Neural cell (in vitro differentiated cells): ENCODE data around the gene MPPED1. TPM values are rescaled to one million over a fixed set of nuclear protein-coding genes. Genes with fewer than 3 reads are reported as not detected.

Experiments
- H2AFZ ChIP-seq: fragments of 200-600, 300-800 bp; sonication (generic), shearing (Covaris generic); 2 replicates; pipeline ENCODE4 v1.6.0; 2014; ENCODE audit warnings: low read depth, mild to moderate bottlenecking, antibody characterized with exemption, low read length, moderate library complexity
- H3F3A ChIP-seq: fragments of 200-600 bp; shearing (Covaris generic); 2 replicates; pipeline ENCODE4 v1.6.1; 2016; ENCODE audit warnings: mild to moderate bottlenecking, moderate library complexity, mixed read lengths, antibody characterized with exemption, low read length; ENCODE audit not compliant: insufficient read depth, poor library complexity, severe bottlenecking
- H3K27ac ChIP-seq: fragments of 200-600, 300-800 bp; sonication (generic), shearing (Covaris generic); 2 replicates; pipeline ENCODE4 v1.5.1; 2014; ENCODE audit warnings: mild to moderate bottlenecking, low read length, moderate library complexity
- H3K27me3 ChIP-seq: fragments of 300-800, 200-600 bp; sonication (generic), shearing (Covaris generic); 2 replicates; pipeline ENCODE4 v1.6.0; 2014; ENCODE audit warnings: mild to moderate bottlenecking, low read depth, low read length, moderate library complexity; ENCODE audit not compliant: insufficient read depth
- H3K36me3 ChIP-seq: fragments of 300-800, 200-600 bp; sonication (generic), shearing (Covaris generic); 2 replicates; pipeline ENCODE4 v1.5.1; 2014; ENCODE audit warnings: mild to moderate bottlenecking, antibody characterized with exemption, low read length, moderate library complexity; ENCODE audit not compliant: insufficient read depth
- H3K4me2 ChIP-seq: fragments of 300-800, 200-600 bp; sonication (generic), shearing (Covaris generic); 2 replicates; pipeline ENCODE4 v1.6.0; 2014; ENCODE audit warnings: mild to moderate bottlenecking, low read length
- H3K4me3 ChIP-seq: fragments of 300-800, 200-600 bp; sonication (generic), shearing (Covaris generic); 2 replicates; pipeline ENCODE4 v1.5.1; 2014; ENCODE audit warnings: mild to moderate bottlenecking, low read length, moderate library complexity
- H3K79me2 ChIP-seq: fragments of 200-600 bp; shearing (Covaris generic); replicated peaks from 2 replicates; pipeline ENCODE4 v1.6.0; 2014; ENCODE audit warnings: mild to moderate bottlenecking, low read length, moderate library complexity; ENCODE audit not compliant: insufficient read depth
- H3K9ac ChIP-seq: fragments of 300-800, 200-600 bp; sonication (generic), shearing (Covaris generic); 2 replicates; pipeline ENCODE4 v1.6.1; 2016; ENCODE audit warnings: mild to moderate bottlenecking, low read length, mixed read lengths
- H3K9me2 ChIP-seq: fragments of 200-600 bp; shearing (Covaris generic); 2 replicates; pipeline ENCODE4 v1.6.1; 2016; ENCODE audit warnings: mild to moderate bottlenecking, low read length, mixed read lengths; ENCODE audit not compliant: insufficient read depth
- H3K9me3 ChIP-seq: fragments of 200-600, 300-800 bp; sonication (generic), shearing (Covaris generic); 2 replicates; pipeline ENCODE4 v1.6.1; 2016; ENCODE audit warnings: mild to moderate bottlenecking, mixed run types, low read length, moderate library complexity, mixed read lengths
- H4K20me1 ChIP-seq: fragments of 200-600 bp; shearing (Covaris generic); 2 replicates; pipeline ENCODE4 v1.6.1; 2016; ENCODE audit warnings: mild to moderate bottlenecking, mixed run types; ENCODE audit not compliant: insufficient read depth
- CTCF ChIP-seq: fragments of 450-650 bp; IDR thresholded peaks from 2 replicates; pipeline ENCODE4 v1.5.1; 2014; ENCODE audit warnings: antibody characterized with exemption, mild to moderate bottlenecking, moderate library complexity; ENCODE audit not compliant: poor library complexity, severe bottlenecking
- EP300 ChIP-seq: fragments of 450-650 bp; conservative IDR thresholded peaks from 2 replicates; pipeline ENCODE4 v1.6.1; 2014; ENCODE audit warnings: antibody characterized with exemption, mild to moderate bottlenecking, moderate library complexity; ENCODE audit not compliant: poor library complexity, severe bottlenecking
- EZH2 ChIP-seq: fragments of 200-600, 300-800 bp; shearing (Covaris generic), sonication (generic); IDR thresholded peaks from 2 replicates; pipeline ENCODE4 v1.6.1; 2014; ENCODE audit warnings: antibody characterized with exemption, low read length, borderline replicate concordance, mild to moderate bottlenecking; ENCODE audit not compliant: insufficient read depth, poor library complexity, severe bottlenecking
- MXI1 ChIP-seq: fragments of 450-650 bp; conservative IDR thresholded peaks from 2 replicates; pipeline ENCODE4 v1.6.1; 2014; ENCODE audit warnings: antibody characterized with exemption, mild to moderate bottlenecking; ENCODE audit not compliant: poor library complexity, severe bottlenecking
- POLR2AphosphoS5 ChIP-seq: IDR thresholded peaks from 2 replicates; pipeline ENCODE4 v1.6.1; 2012
- RAD21 ChIP-seq: fragments of 450-650 bp; conservative IDR thresholded peaks from 2 replicates; pipeline ENCODE4 v1.6.1; 2014; ENCODE audit warnings: antibody characterized with exemption, mild to moderate bottlenecking, moderate library complexity
- REST ChIP-seq: IDR thresholded peaks from 2 replicates; pipeline ENCODE4 v1.6.1; 2012; ENCODE audit warnings: borderline replicate concordance
- SMC3 ChIP-seq: fragments of 450-650 bp; conservative IDR thresholded peaks from 2 replicates; pipeline ENCODE4 v1.6.1; 2014; ENCODE audit warnings: antibody characterized with exemption, mild to moderate bottlenecking, moderate library complexity; ENCODE audit not compliant: poor library complexity
- TAF1 ChIP-seq: IDR thresholded peaks from 2 replicates; pipeline ENCODE4 v1.6.1; 2012; ENCODE audit warnings: low read depth
- polyA plus RNA-seq: library from polyadenylated mRNA; depleted of rRNA; stranded (reverse); fragments of >200 nt; gene quantifications from 2 replicates; pipeline ENCODE4 v1.2.3, GENCODE V29; 2014

MPPED1 gene
- polyA plus RNA-seq, 1 donor from 2014 or later, result 33.4 TPM

GRCh38 chr22:43512279-43512678 is 100.5 kb downstream of the MPPED1 start:
- Histone ChIP-seq H3K9ac (no peak overlapping the region), H3K27ac (no peak overlapping the region), H3F3A (no peaks in the 10 kb centered on the region), H4K20me1 (no peaks in the 10 kb centered on the region), H2AFZ (no peak overlapping the region), H3K79me2 (no peaks in the 10 kb centered on the region), H3K36me3 (no peaks in the 10 kb centered on the region), H3K4me3 (no peak overlapping the region), H3K9me2 (no peaks in the 10 kb centered on the region), H3K4me2 (no peak overlapping the region), H3K27me3 (no peaks in the 10 kb centered on the region), H3K9me3 (no peaks in the 10 kb centered on the region)
- no peak for TF ChIP-seq EP300
- TF ChIP-seq RAD21, result no peak
- no peak for TF ChIP-seq MXI1
- TF ChIP-seq CTCF, result no peak
- no peak for TF ChIP-seq REST
- TF ChIP-seq TAF1, result no peak
- TF ChIP-seq SMC3, result no peak

- H3K4me2 ChIP-seq, result no peak overlapping the region
- no peak overlapping the region for H3K27ac ChIP-seq
- no peak overlapping the region for H3K4me3 ChIP-seq
- no peaks in the 10 kb centered on the region for H3K27me3 ChIP-seq
- no peaks in the 10 kb centered on the region for H4K20me1 ChIP-seq
- H3K9me3 ChIP-seq, result no peaks in the 10 kb centered on the region
- no peaks in the 10 kb centered on the region for H3K36me3 ChIP-seq
- H3K79me2 ChIP-seq, result no peaks in the 10 kb centered on the region
- H3K9ac ChIP-seq, result no peak overlapping the region
- no peaks in the 10 kb centered on the region for H3K9me2 ChIP-seq
- no peaks in the 10 kb centered on the region for H3F3A ChIP-seq
- TF ChIP-seq REST (no peak), SMC3 (no peak), CTCF (no peak), EP300 (no peak), EZH2 (no peak), TAF1 (no peak), RAD21 (no peak), MXI1 (no peak), POLR2AphosphoS5 (no peak)
- H2AFZ ChIP-seq, result no peak overlapping the region
Observed at GRCh38 chr22:43514476-43515157, 102.8 kb downstream of the MPPED1 start.
